Measurements from ENCODE around the gene AP1M1.

GRCh38 chr19:16159655-16160054 is 38.1 kb upstream of the AP1M1 start:
- no peak for TF ChIP-seq CTCF (IDR thresholded peaks at IDR 0.05 in 4 of 5, conservative IDR thresholded peaks at IDR 0.05 in 1 of 5)
- no peak for TF ChIP-seq POLR2A (IDR thresholded peaks at IDR 0.05)

Measured in gastrocnemius medialis (tissue), 4 donors.